ENCODE measurements around the gene MSRB3. TPM values are rescaled to one million over a fixed set of nuclear protein-coding genes. Genes with fewer than 3 reads are reported as not detected.

Gene MSRB3
- total RNA-seq, 4 donors from 2014 or later = 2.8 to 14.9 (median 9.3) TPM

DNA sequence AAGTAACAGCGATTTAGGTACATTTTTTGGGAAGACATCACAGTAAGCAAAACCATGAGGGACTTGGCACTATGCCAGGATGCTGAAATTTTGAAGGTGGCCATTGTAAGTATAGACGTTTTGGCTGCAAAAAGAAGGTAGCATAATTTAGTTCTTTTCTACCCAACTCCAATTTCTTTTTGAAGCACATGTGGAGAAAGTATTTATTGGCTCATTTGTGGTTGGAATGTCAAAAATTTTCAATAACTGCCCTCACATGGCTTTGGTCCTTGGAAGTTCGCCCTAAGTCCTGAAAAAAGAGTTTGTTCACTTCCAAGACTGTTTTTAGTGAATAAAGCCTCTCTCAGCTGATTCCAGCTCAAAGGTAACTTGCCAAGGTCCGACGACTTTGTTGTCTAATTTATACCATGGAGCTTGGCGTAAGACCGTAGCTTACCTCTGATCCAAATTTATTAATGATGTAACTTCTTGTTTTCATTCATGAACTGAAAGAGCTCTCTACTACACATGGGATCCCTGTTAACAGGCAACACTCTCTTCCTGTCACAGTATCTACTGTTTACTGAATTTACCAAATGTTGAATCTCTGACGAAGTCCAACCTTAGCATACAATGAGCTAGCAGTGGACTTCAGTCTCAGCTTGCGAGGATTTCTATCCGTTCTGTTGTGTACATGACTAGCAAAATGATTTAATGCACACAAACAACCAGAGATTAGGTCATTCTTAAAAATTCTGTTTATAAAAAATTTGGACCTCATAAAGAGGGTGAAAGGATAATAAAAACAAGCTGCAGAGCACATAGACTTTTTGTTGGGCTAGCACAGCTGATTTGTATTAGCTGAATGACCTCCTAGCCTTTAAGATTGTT, 49.0 kb downstream of the MSRB3 start:
- TF ChIP-seq, protein P1, sequence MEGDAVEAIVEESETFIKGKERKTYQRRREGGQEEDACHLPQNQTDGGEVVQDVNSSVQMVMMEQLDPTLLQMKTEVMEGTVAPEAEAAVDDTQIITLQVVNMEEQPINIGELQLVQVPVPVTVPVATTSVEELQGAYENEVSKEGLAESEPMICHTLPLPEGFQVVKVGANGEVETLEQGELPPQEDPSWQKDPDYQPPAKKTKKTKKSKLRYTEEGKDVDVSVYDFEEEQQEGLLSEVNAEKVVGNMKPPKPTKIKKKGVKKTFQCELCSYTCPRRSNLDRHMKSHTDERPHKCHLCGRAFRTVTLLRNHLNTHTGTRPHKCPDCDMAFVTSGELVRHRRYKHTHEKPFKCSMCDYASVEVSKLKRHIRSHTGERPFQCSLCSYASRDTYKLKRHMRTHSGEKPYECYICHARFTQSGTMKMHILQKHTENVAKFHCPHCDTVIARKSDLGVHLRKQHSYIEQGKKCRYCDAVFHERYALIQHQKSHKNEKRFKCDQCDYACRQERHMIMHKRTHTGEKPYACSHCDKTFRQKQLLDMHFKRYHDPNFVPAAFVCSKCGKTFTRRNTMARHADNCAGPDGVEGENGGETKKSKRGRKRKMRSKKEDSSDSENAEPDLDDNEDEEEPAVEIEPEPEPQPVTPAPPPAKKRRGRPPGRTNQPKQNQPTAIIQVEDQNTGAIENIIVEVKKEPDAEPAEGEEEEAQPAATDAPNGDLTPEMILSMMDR (IDR thresholded peaks at IDR 0.05) = no peak
- TF ChIP-seq POLR2A (IDR thresholded peaks at IDR 0.05) = no peak
- Histone ChIP-seq H3K36me3 (no peaks in the 10 kb centered on the region), H3K4me1 (no peaks in the 10 kb centered on the region), H3K4me3 (no peak overlapping the region), H3K27me3 (no peaks in the 10 kb centered on the region), H3K27ac (no peak overlapping the region), H3K9me3 (no peaks in the 10 kb centered on the region)
- no peak for DNase-seq

DNA sequence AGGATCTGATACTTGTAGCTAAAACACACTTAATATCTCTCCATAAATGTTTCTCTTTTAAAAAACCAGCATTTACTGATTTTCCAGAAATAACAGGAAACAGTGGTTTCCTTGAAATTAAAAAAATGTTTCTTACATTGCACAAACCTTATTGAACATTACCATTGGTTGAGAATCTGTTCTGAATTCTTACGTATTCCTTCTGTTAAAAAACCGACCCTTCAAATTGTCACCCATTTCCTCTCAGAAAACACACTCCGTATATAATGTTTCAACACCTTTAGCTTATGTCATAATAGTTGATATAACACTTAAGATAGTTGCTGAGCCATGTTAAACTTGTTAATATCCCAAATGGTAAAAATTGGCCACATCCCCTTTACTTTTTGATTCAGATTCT, 51.2 kb downstream of the MSRB3 start:
- TF ChIP-seq POLR2A (IDR thresholded peaks at IDR 0.05) = no peak
- TF ChIP-seq, protein P1 (IDR thresholded peaks at IDR 0.05) = no peak
- H3K27ac ChIP-seq = no peak overlapping the region
- no peaks in the 10 kb centered on the region for H3K4me1 ChIP-seq
- no peaks in the 10 kb centered on the region for H3K9me3 ChIP-seq
- no peaks in the 10 kb centered on the region for H3K36me3 ChIP-seq
- no peak for DNase-seq
- no peaks in the 10 kb centered on the region for H3K27me3 ChIP-seq
- no peak overlapping the region for H3K4me3 ChIP-seq

DNA sequence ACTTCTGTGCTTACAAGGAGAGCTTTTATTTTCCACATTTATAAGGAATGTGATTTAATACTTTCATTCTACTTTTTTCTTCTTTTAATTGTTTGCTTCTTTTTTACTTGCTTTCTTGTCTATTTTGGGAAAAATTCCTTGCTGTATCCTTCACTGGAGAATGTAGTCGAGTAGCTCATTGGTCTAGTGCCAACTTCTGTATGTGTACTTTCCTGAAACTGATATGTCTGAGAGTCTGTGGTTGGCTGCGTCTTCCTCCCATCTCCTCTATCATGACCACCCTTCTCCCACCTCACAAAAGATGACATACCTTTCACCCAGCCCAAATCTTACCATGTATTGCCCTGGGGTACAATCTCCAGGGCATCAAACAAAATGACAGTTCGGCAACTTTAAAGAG, 51.8 kb downstream of the MSRB3 start:
- H3K36me3 ChIP-seq = no peaks in the 10 kb centered on the region
- no peak for TF ChIP-seq POLR2A (IDR thresholded peaks at IDR 0.05)
- TF ChIP-seq, protein P1 (IDR thresholded peaks at IDR 0.05) = no peak
- DNase-seq = no peak
- no peaks in the 10 kb centered on the region for H3K9me3 ChIP-seq
- no peak overlapping the region for H3K27ac ChIP-seq
- no peaks in the 10 kb centered on the region for H3K27me3 ChIP-seq
- no peak overlapping the region for H3K4me3 ChIP-seq
- no peaks in the 10 kb centered on the region for H3K4me1 ChIP-seq

DNA sequence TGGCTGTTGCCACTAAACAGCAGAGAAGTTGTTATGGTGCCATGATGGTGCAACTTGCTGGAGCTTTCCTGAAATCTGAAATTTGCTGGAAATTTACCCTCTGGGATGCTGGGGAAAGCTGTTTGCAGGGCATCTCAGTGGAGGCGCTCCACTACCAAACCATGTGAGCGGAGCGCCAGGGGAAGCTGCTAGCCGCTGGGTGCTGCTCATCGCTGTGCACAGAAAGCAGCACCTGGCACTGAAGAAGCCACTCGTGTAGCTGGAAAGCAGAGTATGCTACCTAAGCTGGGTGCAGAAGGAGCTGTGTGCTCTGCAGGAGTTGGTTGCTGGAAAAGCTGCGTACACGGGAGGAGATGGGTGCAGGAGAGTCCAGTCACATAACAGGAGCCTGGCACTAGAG, 53.0 kb downstream of the MSRB3 start:
- TF ChIP-seq, protein P1 (IDR thresholded peaks at IDR 0.05) = no peak
- no peak for TF ChIP-seq POLR2A (IDR thresholded peaks at IDR 0.05)
- Histone ChIP-seq H3K36me3 (no peaks in the 10 kb centered on the region), H3K4me1 (no peaks in the 10 kb centered on the region), H3K4me3 (no peak overlapping the region), H3K9me3 (no peaks in the 10 kb centered on the region), H3K27me3 (no peaks in the 10 kb centered on the region), H3K27ac (no peak overlapping the region)
- no peak for DNase-seq

DNA sequence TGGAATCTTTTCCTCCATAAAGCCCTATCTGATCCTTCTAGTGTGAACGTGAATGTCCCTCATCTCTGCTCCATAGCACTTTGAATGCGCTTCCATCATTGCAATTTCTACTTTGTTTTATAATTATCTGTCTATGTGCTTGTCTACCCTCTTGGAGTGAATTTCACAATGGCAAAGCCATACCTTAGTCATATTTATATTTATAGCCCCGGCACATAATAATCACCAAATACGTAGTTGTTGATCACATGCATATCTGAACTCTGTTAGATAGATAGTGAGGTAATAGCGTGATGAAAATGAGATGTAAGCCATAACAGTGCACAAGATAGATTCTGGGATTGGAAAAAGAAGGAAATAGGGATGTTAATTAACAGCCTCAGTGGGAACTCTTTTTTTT, 55.2 kb downstream of the MSRB3 start:
- Histone ChIP-seq H3K4me1 (no peaks in the 10 kb centered on the region), H3K9me3 (no peaks in the 10 kb centered on the region), H3K27me3 (no peaks in the 10 kb centered on the region), H3K27ac (no peak overlapping the region), H3K4me3 (no peak overlapping the region), H3K36me3 (no peaks in the 10 kb centered on the region)
- no peak for DNase-seq
- no peak for TF ChIP-seq POLR2A (IDR thresholded peaks at IDR 0.05)
- TF ChIP-seq, protein P1 (IDR thresholded peaks at IDR 0.05) = no peak

Measured in Peyer's patch (tissue), 4 donors.